GM12878 (cell line): Measurements from ENCODE around the gene PTPRM. TPM values are rescaled to one million over a fixed set of nuclear protein-coding genes. Genes with fewer than 3 reads are reported as not detected.

Experiments used
- ATAC-seq: fragments of 200-7000 bp; cut with Tn5 transposase; 3 replicates; pipeline ENCODE4 v1.9.1; 2020; ENCODE audit warnings: mild to moderate bottlenecking, moderate library complexity
- BruUV-seq: library from RNA; stranded (reverse); fragments of 400-500 nt; replicated peaks from 2 replicates; lab custom pipeline; 2021; lab: Mats Ljungman, UMichigan
- CTCF ChIA-PET: fragments of 300-600 bp; sonication (Branson Sonifier 250); formaldehyde crosslinking; extraction: SDS; loops from one replicate; lab custom pipeline; 2021; ENCODE audit warnings: inconsistent platforms; lab: Yijun Ruan, JAX
- POLR2A ChIA-PET: fragments of 350-600 bp; formaldehyde crosslinking; extraction: SDS; loops from one replicate; lab custom pipeline; 2021; ENCODE audit warnings: inconsistent platforms; lab: Charles Lee
- RAD21 ChIA-PET: fragments of 300-600 bp; sonication (Branson Sonifier 250); formaldehyde crosslinking; loops from one replicate; lab custom pipeline; 2023; ENCODE audit warnings: antibody characterized with exemption; ENCODE audit not compliant: unreplicated experiment; lab: Charles Lee
- SMC1A ChIA-PET: fragments of 300-600 bp; sonication (Branson Sonifier 250); formaldehyde crosslinking; loops from one replicate; lab custom pipeline; 2023; ENCODE audit not compliant: unreplicated experiment, uncharacterized antibody; lab: Charles Lee
- DNase-seq: peaks from one replicate; pipeline ENCODE4 v3.0.0-alpha.2; 2011; ENCODE audit warnings: low read depth, low spot score
- FAIRE-seq: peaks from 3 replicates; lab custom pipeline; 2011; peaks lifted over from hg19 to GRCh38; lab: Jason Lieb, UNC
- H2AFZ ChIP-seq: 2 replicates; pipeline ENCODE4 v1.6.0; 2011; ENCODE audit warnings: low read depth, low read length, control low read depth; ENCODE audit not compliant: control insufficient read depth
- H3K27ac ChIP-seq: 2 replicates; pipeline ENCODE4 v1.5.1; 2011; ENCODE audit warnings: control low read depth; ENCODE audit not compliant: control insufficient read depth, insufficient read depth
- H3K27me3 ChIP-seq, 2 experiments: replicated peaks in 1 of 2; 2 replicates each; pipeline versions ENCODE4 v1.6.0 to v1.6.1; 2011; ENCODE audit warnings: low read length in 1 of 2; ENCODE audit not compliant: control insufficient read depth in 2 of 2, insufficient read depth in 2 of 2
- H3K36me3 ChIP-seq, 2 experiments: 2 replicates each; pipeline ENCODE4 v1.5.1; 2011; ENCODE audit warnings: low read length in 1 of 2; ENCODE audit not compliant: control insufficient read depth in 2 of 2, insufficient read depth in 2 of 2
- H3K4me1 ChIP-seq: 2 replicates; pipeline ENCODE4 v1.6.1; 2011; ENCODE audit warnings: mild to moderate bottlenecking, low read length, moderate library complexity, mixed read lengths; ENCODE audit not compliant: control insufficient read depth, insufficient read depth
- H3K4me2 ChIP-seq: 2 replicates; pipeline ENCODE4 v1.6.0; 2011; ENCODE audit warnings: control low read depth; ENCODE audit not compliant: control insufficient read depth, insufficient read depth
- H3K4me3 ChIP-seq: fragments of 200-600 bp; sonication (generic); 2 replicates; pipeline ENCODE4 v1.5.1; 2016
- H3K79me2 ChIP-seq: 2 replicates; pipeline ENCODE4 v1.6.0; 2011; ENCODE audit warnings: low read length; ENCODE audit not compliant: control insufficient read depth, insufficient read depth
- H3K9ac ChIP-seq: 2 replicates; pipeline ENCODE4 v1.8.0; 2011; ENCODE audit warnings: low read length, control low read depth, mixed read lengths; ENCODE audit not compliant: control insufficient read depth, insufficient read depth
- H3K9me3 ChIP-seq: replicated peaks from 3 replicates; pipeline ENCODE4 v1.5.1; 2011; ENCODE audit warnings: mild to moderate bottlenecking, low read length; ENCODE audit not compliant: control insufficient read depth, insufficient read depth
- H4K20me1 ChIP-seq: 2 replicates; pipeline ENCODE4 v1.6.0; 2011; ENCODE audit not compliant: control insufficient read depth, insufficient read depth
- ATF3 ChIP-seq: IDR thresholded peaks from 2 replicates; pipeline ENCODE4 v1.6.1; 2011; ENCODE audit warnings: low read depth, mild to moderate bottlenecking, low read length, moderate library complexity, borderline replicate concordance; ENCODE audit errors: extremely low read depth
- BCL11A ChIP-seq: IDR thresholded peaks from 2 replicates; pipeline ENCODE4 v1.6.1; 2011; ENCODE audit warnings: low read depth, low read length
- CHD1 ChIP-seq: IDR thresholded peaks from 2 replicates; pipeline ENCODE4 v1.6.1; 2012; ENCODE audit warnings: low read depth, low read length, improper control_type of control experiment
- FOS ChIP-seq: IDR thresholded peaks from 3 replicates; pipeline ENCODE4 v1.6.1; 2011; ENCODE audit warnings: borderline replicate concordance; ENCODE audit not compliant: insufficient read length; ENCODE audit errors: extremely low read depth
- HDAC2 ChIP-seq: fragments of 200-600 bp; sonication (generic); IDR thresholded peaks from 2 replicates; pipeline ENCODE4 v1.6.1; 2017
- HDGF ChIP-seq: fragments of 450-650 bp; IDR thresholded peaks from 2 replicates; pipeline ENCODE4 v1.6.1; 2016; ENCODE audit warnings: antibody characterized with exemption
- SMAD5 ChIP-seq: IDR thresholded peaks from 2 replicates; pipeline ENCODE4 v1.6.1; 2016; ENCODE audit warnings: antibody characterized with exemption, low read depth
- SRF ChIP-seq, 2 experiments: IDR thresholded peaks; 2 replicates each; pipeline ENCODE4 v1.6.1; 2011; ENCODE audit warnings: low read depth in 2 of 2, low read length in 2 of 2, mild to moderate bottlenecking in 1 of 2, moderate library complexity in 1 of 2
- TAF1 ChIP-seq: IDR thresholded peaks from 2 replicates; pipeline ENCODE4 v1.6.1; 2011; ENCODE audit warnings: mild to moderate bottlenecking, low read depth, low read length, borderline replicate concordance
- TCF3 ChIP-seq: IDR thresholded peaks from 2 replicates; pipeline ENCODE4 v1.6.1; 2012; ENCODE audit warnings: low read depth, mild to moderate bottlenecking, low read length, borderline replicate concordance; ENCODE audit not compliant: insufficient read depth
- USF2 ChIP-seq: IDR thresholded peaks from 2 replicates; pipeline ENCODE4 v1.6.1; 2011; ENCODE audit warnings: low read depth, low read length, improper control_type of control experiment, borderline replicate concordance
- ZNF274 ChIP-seq: IDR thresholded peaks from one replicate; pipeline ENCODE4 v1.8.0; 2011; ENCODE audit not compliant: insufficient read length, insufficient read depth
- ZNF622 ChIP-seq: fragments of 450-650 bp; IDR thresholded peaks from 2 replicates; pipeline ENCODE4 v1.6.1; 2017; ENCODE audit warnings: mild to moderate bottlenecking, inconsistent platforms
- ZSCAN29 ChIP-seq: fragments of 450-650 bp; IDR thresholded peaks from 2 replicates; pipeline ENCODE4 v1.6.1; 2017; ENCODE audit warnings: mild to moderate bottlenecking, moderate library complexity
- ZZZ3 ChIP-seq: IDR thresholded peaks from 2 replicates; pipeline ENCODE4 v1.6.1; 2011; ENCODE audit warnings: low read depth; ENCODE audit not compliant: control insufficient read depth, insufficient read length
- WGBS: methylation state at CpG from one replicate; pipeline ENCODE4 v1.1.6; 2016; ENCODE audit warnings: low lambda C conversion rate; ENCODE audit not compliant: insufficient replicate concordance, insufficient coverage; ENCODE audit errors: missing lambda C conversion rate; 5-methylcytosine and 5-hydroxymethylcytosine counted together
- in situ Hi-C: fragments of 300-500 bp; cut with MboI; formaldehyde crosslinking; loops from 9 replicates; pipeline ENCODE4 v1.14.3; 2018; ENCODE audit warnings: mixed read lengths
- intact Hi-C: fragments of 100-400 bp; cut with micrococcal nuclease; formaldehyde crosslinking; loops from one replicate; pipeline ENCODE4 v1.14.2; 2022; ENCODE audit not compliant: unreplicated experiment
- polyA plus RNA-seq, 11 experiments: library from polyadenylated mRNA; depleted of rRNA in 4 of 11; unstranded in 6 of 11; stranded (reverse) in 5 of 11; fragments of >200 nt; fragmentation: Nextera tagmentation in 4 of 11; fragmentation: Illumina TruSeq in 1 of 11; extraction: Ambion mirVana in 4 of 11; extraction: Trizol in 1 of 11; gene quantifications; 1 replicate in 1 of 11; 2 replicates in 10 of 11; pipeline versions ENCODE4 v1.2.1 to v1.2.3, GENCODE V29; 2011 to 2016; ENCODE audit warnings: inconsistent platforms in 2 of 11, missing spikeins in 2 of 11, low read depth in 1 of 11
- total RNA-seq, 4 experiments: library from RNA; depleted of rRNA in 3 of 4; stranded (reverse); fragments of >200 nt in 3 of 4; fragmentation: Illumina TruSeq in 1 of 4; extraction: Trizol in 1 of 4; gene quantifications; 2 replicates each; pipeline versions ENCODE4 v1.2.1 to v1.2.3, GENCODE V29; 2013 to 2021
- TF ChIP-seq, protein P1 (sequence below): fragments of 150-350 bp; IDR thresholded peaks from 2 replicates; pipeline ENCODE4 v1.6.1; 2014; ENCODE audit warnings: mild to moderate bottlenecking, low read depth, low read length

PTPRM gene
- total and polyA plus RNA-seq, 10 of the 15 experiments (the other 5 are each of a cell fraction or from before 2014, with no cell fraction given): 0.07 to 22.6 (median 0.60) TPM

DNA sequence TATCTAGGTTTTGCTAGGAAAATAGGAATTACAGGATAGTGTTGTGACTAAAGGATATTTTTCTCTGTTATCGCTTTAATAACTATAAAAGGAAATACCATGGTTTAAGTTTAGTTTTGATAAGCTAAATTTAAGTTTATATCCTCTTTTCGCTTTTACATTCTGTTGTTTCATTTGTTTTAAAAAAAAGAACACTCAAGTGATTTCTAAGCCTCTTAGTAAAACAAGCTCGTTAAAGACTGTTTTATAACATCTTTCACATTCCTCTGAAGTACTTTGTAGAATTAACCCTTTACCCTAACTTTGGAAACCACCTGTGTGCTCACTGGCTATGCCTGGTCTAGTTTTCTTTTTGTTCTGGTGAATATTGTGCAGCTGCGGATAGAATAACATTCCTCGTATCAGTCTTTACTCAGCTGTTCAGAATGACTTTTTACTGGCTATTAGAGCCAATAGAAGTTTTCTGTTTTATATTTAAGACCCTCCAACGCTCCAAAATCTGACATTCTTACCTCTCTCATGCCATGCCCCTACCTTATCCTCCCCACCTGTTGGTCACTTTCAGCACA, 183.1 kb downstream of the PTPRM start:
- peaks cover 0 to 2% of the 10 kb centered on the region in 2 experiments; a peak in 2 of 4 replicates for H3K27me3 ChIP-seq
- H3K9ac ChIP-seq: no peak overlapping the region
- no peak overlapping the region for H3K4me3 ChIP-seq
- H2AFZ ChIP-seq: no peak overlapping the region
- no peaks in the 10 kb centered on the region for H3K36me3 ChIP-seq
- DNase-seq: no peak
- H3K79me2 ChIP-seq: no peaks in the 10 kb centered on the region
- no peak overlapping the region for H3K27ac ChIP-seq
- in situ Hi-C loops (no loop called here), intact Hi-C loops (no loop called here)
- no peak for FAIRE-seq
- H3K4me2 ChIP-seq: no peak overlapping the region
- no TSS peak for BruUV-seq
- H3K4me1 ChIP-seq: no peaks in the 10 kb centered on the region
- no peak for TF ChIP-seq ZZZ3
- no peak for TF ChIP-seq HDAC2
- TF ChIP-seq ATF3: no peak
- no peak for TF ChIP-seq SRF (IDR thresholded peaks at IDR 0.05; ENCODE audit: low read depth in 2 of 2, low read length in 2 of 2)
- TF ChIP-seq TCF3: no peak
- TF ChIP-seq, all 136 proteins: peak for 0
- ChIA-PET RAD21 (no interaction called here), CTCF (interaction anchor here (0.6 kb wide), 1 partner anchor 42 kb away, joined by 3 read pairs; no protein-coding TSS in a partner anchor), POLR2A (no interaction called here), SMC1A (no interaction called here)
- Histone ChIP-seq H3K9me3 (no peaks in the 10 kb centered on the region), H4K20me1 (no peaks in the 10 kb centered on the region)
- WGBS: 35% methylated on average over 6 of the region's 6 CpGs
- no peak for ATAC-seq

- Histone ChIP-seq H4K20me1 (no peaks in the 10 kb centered on the region), H3K9me3 (no peaks in the 10 kb centered on the region), H3K79me2 (no peaks in the 10 kb centered on the region), H3K27me3 (peaks cover 0 to 2% of the 10 kb centered on the region in 2 experiments; a peak in 2 of 4 replicates), H2AFZ (no peak overlapping the region), H3K4me1 (no peaks in the 10 kb centered on the region), H3K27ac (no peak overlapping the region), H3K9ac (no peak overlapping the region), H3K4me3 (no peak overlapping the region), H3K4me2 (no peak overlapping the region), H3K36me3 (no peaks in the 10 kb centered on the region)
- ChIA-PET SMC1A (no interaction called here), CTCF (interaction anchor here (0.6 kb wide), 1 partner anchor 43 kb away, joined by 3 read pairs; no protein-coding TSS in a partner anchor), POLR2A (no interaction called here), RAD21 (no interaction called here)
- intact Hi-C loops: no loop called here
- 39% methylated on average over 5 of the region's 5 CpGs for WGBS
- BruUV-seq: no TSS peak
- in situ Hi-C loops: no loop called here
- no peak for DNase-seq
- FAIRE-seq: no peak
- no peak for ATAC-seq
- TF ChIP-seq FOS: no peak
- TF ChIP-seq ZSCAN29: no peak
- no peak for TF ChIP-seq USF2
- no peak for TF ChIP-seq BCL11A
- no peak for TF ChIP-seq ZNF274
- TF ChIP-seq CHD1: no peak
- no peak for TF ChIP-seq SMAD5
- no peak for TF ChIP-seq TAF1
- TF ChIP-seq, protein P1, sequence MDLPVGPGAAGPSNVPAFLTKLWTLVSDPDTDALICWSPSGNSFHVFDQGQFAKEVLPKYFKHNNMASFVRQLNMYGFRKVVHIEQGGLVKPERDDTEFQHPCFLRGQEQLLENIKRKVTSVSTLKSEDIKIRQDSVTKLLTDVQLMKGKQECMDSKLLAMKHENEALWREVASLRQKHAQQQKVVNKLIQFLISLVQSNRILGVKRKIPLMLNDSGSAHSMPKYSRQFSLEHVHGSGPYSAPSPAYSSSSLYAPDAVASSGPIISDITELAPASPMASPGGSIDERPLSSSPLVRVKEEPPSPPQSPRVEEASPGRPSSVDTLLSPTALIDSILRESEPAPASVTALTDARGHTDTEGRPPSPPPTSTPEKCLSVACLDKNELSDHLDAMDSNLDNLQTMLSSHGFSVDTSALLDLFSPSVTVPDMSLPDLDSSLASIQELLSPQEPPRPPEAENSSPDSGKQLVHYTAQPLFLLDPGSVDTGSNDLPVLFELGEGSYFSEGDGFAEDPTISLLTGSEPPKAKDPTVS: no peak
- no peak for TF ChIP-seq HDGF
- TF ChIP-seq ATF3: no peak
- no peak for TF ChIP-seq ZNF622
Measured at GRCh38 chr18:7750966-7751365, 183.8 kb downstream of the PTPRM start.
